ENCODE results near the gene HTT-AS.

DNA sequence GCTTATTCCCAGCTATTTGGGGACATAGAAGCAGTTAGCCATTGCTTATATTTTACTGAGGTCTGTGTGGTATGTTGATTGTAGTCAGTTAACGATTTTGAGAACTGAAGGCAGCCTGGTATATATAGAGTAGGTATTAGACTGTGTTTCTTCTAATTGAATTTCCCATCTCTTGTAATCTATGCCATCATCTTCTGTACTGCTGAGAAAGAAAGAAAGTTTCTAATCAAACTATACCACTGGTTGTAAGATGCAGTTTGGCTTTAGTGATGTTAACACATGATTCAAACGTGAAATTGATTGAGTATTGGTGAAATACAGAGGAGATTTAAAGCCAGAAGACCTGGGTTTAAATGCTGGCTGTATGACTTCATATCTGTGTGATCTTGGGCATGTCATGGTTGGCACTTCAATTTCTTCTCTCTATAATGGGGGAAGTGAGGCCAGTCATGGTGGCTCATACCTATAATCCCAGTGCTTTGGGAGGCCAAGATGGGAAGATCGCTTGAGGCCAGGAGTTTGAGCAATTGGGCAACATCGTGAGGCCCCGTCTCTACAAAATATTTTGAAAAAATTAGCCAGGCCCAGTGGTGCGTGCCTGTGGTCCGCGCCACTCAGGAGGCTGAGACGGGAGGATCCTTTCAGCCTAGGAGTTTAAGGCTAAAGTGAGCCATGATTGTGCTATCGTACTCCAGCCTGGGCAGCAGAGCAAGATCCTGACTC is 11.8 kb upstream of the HTT-AS start:
- TF ChIP-seq GATA3 (IDR thresholded peaks at IDR 0.05; ENCODE audit: low read depth, low read length) (no peak), GATA2 (IDR thresholded peaks at IDR 0.05; ENCODE audit: low read depth, low read length) (no peak)

All from SH-SY5Y (cell line).